HG03064 (cell line): Measurements from ENCODE around the gene CSNK1E.

Source experiments
- ATAC-seq: cut with Tn5 transposase; IDR thresholded peaks from one replicate; pipeline ENCODE4 v1.9.1; 2021; ENCODE audit warnings: low read depth; ENCODE audit not compliant: unreplicated experiment

Gene CSNK1E

DNA sequence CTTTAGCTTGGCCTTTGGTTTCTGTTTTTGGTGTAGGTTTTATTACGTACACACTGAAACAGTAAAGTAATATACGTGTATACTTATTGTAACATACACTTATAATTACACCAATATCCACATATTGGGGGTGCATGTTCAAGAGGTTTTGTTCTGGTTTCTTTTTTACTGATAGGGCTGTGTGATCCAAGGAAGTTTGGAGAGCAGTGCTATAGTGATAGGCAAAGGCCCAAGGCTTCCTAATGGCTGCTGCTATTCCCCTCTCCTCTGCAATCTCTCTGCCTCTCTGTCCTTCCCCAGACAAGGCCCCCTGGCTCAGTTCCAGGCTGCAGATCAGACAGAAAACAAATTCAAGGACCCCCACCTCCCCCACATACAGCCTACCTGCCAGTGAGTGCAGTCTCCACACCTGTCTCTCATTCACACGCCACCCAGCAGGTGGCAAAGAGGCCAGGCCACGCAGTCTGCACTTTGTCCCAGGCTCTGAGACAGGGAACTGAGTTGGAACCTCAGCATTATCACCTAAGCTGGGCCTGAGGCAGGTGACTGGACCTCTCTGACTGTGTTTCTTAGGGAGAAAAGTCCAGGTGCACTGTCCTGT, 59.5 kb downstream of the CSNK1E start:
- no peak for ATAC-seq

DNA sequence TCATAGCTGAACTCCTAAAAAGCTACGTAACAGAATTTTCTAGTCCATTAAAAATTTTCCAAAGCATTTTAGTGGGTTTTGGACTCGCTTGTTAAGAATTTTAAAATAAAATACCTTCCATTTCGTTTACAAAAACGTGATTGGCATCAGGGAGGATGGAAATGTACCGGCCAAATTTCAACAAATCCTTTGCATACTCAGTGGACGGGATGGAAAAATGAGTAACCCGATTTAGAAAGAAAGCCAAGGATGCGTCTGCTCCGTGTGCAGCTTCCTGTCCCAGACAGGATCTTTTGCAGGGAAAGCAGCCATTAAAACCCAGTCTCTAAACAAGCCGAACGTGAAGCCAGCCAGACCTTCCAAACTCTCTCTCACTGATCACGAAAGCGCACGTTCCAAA, 60.1 kb downstream of the CSNK1E start:
- no peak for ATAC-seq

DNA sequence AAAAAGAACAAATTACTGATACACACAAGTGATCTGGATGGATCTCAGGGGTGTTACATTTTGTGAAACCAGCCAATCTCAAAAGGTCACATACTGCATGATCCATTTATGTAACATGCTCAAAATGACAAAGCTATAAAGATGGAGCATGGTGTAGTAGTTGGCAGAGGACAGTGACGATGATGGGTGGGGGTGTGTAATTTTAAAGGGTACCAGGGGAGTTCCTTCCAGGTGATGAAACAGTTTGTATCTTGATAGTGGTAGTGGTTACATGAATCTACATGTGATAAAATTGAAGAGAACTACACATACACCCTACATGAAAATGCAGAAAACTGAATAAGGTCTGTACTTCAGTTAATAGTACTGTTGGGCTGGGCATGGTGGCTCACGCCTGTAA, 61.5 kb downstream of the CSNK1E start:
- ATAC-seq, result no peak

DNA sequence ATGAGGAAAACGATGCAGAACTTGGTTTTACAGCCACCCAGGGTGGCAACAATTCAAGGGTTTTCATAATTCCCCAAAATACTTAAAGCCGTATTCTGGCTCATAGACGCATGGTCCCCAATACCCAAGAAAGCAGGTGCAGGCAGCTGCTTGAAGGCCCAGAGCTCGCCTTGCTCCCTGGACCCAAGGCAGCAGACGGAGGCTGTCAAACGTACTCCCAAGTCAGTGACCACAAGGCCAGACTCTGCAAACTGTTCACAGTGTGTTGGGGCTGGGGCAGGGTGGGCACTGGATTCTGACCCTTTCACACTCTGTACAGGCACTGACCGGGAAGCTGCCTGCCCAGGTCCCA, 65.9 kb downstream of the CSNK1E start:
- ATAC-seq, result no peak

DNA sequence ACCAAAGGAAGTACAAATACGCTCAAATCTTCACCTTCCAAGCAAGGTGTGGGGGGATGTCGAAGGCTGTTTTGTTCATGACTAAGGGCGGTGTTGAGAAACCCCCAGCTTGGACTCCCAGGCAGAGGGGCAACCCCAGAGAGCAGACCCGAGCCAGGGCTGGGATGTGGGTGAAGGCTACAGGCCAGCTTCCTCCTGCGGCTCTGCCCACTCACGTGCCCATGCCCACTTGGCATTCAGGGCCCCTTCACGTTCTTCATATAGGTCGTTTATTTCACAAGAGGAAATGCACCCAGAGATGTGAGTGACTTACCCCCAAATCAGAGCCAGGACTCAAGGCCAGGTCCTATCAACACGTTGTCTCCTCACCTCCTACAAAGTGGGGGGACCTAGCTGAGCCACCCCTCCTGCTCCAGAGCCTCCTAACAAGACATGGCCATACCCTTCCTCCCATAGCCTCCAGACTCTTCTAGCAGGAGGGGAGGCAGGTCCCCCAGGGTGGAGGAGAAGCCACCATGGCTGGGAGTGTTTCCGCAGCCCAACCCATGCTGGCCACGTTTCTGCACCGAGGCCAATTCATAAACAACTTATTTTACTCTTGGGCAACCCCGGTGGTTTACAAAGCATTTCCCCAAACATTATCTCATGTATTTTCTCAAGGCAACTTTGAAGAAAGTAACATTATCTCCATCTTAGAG, 66.4 kb downstream of the CSNK1E start:
- no peak for ATAC-seq

DNA sequence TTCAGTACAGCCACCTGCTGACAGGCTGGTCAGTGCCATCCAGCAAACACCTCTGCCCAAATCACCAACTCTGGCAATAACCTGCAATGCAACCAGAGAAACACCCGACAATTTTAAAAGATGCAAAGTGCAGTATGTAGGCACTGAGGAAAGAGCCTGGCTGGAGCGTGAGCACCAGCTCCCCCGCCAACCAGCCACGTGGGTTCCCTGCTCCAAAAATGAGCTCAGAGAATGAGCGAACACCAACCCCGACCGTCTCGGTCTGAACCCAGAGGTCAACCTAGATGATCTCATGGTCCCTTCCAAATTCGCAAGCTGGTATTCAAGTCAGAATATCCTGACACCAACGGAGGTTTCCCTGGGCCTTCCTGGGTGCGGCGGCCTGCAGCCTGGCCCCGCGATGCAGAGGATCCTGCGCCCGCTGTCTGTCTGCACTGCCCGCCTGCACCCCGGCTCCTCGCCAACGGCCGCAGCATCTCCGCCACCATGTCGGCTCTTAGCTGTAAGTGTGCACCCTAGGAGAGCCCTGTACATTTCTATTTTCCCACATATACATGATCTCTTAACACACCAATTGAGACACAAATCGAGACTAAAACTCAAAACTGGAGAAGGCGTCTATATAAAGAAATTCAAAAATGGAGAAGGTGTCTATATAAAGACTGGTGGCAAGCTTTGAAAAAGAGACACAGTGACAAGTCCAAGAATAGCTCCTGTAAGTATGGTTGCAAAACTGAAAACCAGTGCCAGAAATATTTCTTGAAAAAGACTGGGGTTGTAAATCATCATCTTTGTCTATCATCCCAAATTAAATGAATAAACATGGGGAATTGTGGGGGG, 67.2 kb downstream of the CSNK1E start:
- ATAC-seq, result no peak

DNA sequence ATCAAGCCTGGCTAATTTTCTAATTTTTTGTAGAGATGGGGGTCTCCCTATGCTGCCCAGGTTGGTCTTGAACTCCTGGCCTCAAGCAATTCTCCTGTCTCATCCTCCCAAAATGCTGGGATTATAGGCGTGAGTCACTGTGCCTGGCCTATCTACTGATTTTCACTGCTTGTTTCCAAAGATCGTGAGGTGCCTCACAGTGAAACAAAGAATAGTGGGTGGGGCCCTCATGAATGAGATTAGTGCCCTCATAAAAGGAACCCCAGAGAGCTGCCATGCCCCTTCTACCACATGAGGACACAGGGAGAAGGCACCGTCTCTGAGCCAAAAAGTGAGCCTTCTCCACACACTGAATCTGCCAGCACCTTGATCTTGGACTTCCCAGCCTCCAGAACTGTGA, 67.9 kb downstream of the CSNK1E start:
- ATAC-seq, result no peak

DNA sequence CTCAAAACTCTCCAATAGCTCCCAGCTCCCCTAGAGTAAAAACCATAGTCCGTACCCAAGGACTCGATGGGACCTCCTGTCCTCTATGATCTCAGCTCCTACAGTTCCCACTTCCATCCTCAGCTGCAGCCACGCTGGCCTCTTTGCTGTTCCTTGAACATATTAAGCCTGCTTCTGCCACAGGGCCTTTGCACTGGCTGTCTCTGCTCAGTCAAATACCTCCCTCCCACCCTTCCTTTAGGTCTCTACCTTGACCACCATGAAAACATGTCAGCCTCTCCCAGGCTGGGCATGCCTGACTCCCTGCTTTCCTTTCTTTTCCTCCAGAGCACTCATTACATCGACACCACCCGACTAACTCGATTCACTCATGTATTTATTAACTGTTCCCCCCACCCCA, 69.0 kb downstream of the CSNK1E start:
- no peak for ATAC-seq

DNA sequence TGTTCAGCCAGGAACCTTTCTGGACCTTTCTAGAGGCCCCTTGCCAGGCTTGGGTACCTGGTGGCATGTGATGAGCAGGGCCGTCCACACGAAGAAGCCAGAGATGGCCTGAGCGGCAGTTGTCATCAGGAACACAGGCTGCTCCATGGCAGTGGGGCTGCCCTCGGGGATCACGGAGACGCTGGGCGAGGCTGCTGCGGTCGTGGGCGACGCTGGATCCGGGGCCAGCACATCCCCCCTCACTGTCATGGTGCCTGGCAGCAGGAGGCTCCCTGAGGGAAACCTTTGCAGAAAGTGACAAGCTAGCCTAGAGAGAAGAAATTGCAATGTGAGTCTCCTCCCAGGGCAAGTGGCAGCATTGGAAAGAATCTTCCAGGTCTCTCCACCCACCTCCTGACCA, 69.5 kb downstream of the CSNK1E start:
- ATAC-seq, result no peak

DNA sequence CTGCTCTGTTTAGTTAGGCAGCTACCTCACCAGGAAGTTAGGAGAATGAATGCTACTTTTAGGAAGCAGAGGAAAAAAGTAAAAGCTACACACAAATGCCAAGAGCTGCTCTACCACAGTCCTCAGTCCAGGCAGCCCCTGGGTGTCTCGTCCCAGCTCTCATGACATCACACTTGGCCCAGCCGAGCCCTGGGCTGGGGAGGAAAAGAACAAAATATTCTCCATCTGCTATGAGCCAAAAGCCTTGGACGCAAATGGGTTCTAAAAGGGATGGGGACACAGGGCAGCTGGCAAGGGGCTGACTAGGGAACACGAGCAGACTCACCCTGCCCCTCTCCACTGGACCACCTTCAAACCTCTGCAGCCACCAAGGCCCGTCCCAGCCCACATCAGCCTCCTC, 70.5 kb downstream of the CSNK1E start:
- no peak for ATAC-seq

DNA sequence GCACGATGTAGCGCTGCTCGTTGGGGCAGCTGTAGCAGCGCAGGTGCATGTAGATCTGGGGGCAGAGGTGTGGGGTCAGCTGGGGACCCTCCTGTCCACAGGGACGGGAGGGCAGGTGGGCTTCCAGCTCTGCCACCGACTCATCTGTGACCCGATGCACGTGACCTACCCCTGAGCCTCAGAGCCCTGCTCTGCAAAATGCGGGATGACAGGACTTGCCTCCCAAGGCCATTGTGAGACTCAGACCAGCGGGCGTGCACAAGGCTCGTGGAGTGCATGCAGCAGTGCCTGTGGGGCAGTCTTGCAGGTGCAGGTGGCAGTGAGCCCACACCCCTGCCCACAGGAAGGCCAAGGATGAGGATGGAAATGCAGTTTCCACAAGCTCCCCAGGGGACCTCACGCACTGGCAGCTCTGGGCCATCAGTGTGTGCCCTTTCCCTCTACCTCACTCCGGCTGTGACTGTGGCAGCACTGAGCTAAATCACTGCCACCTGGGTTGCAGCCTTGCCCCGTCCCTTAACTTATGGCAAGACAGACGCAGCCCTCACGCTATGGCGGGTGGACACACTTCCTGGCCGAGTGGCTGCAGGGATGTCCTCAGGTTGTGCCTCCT, 71.1 kb downstream of the CSNK1E start:
- no peak for ATAC-seq

DNA sequence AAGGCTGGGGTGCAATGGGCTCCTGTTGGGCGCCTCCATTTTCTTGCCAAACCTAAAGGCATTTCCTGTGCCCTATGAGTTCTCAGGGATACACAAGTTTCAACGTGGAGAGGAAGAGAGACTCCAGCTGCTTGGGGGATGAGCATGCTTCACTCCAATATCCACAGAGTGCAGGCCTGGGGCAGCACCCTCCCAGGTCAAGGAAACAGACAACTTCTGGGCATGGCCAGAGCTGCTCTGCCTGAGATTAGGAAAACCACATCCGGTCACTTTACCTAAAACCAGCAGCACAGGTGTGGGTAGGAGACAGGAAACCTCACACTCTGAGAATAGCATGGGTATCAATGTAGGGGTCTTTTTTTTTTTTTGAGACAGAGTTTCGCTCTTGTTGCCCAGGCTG, 73.1 kb downstream of the CSNK1E start:
- no peak for ATAC-seq

DNA sequence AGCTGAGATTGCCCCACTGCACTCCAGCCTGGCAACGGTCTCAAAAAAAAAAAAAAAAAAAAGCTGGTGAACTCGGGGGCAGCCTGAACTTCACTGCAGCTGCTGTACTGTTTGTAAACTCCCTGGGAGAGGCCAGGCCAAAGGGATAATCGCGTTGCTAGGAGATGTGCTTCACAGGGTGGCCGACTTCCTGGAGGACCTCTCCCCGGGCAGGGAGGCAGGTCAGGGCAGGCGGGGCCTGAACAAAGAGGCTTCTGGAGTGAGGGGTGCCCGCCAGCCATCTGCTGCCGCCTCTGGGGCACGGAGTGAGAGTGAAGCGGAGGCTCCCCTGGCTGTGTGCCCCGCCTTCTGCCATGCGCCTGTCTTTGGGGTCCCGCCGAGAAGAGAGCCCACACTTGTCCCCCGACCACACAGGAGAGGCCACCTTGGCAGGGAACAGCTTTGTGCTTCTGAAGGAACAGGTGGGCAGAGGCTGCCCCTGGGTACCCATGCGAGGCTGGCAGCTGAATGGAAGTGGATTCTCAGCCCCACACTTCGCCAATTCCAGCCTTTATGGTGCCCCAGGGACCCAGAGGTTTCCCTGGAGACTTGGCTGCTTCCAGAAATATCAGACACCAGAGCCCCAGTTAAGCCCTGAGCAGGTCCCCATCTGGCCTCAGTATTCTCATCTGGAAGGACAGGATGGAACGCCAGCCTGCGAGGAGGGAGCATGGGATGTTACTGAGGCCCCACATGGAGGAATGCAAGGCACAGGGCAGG, 74.0 kb downstream of the CSNK1E start:
- ATAC-seq, result no peak

DNA sequence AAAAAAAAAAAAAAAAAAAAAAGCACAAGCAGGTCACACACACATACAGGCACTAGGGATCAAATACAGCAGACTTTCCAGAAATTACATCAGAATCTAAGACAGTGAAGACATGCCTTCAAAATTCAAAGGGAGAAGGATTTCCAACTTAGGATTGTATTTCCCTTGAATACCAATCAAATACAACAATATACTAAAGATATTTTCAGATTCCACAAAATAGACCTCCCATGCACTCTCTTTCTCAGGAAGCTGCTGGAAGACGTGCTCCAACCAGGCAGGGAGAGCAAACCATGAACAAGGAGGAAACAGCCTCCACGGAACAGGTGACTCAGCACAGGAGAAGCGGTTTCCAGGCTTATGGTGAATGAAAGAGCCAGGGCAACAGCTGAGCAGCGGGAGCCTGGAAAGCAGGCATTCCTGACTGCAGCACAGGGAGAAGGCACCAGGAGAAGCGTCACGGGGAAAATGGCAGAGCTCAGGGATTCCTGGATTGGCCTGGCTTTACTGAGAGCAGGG, 76.4 kb downstream of the CSNK1E start:
- ATAC-seq, result no peak
